ENCODE measurements around the gene CDY2A.
"Not testable (repeated sequence)": the region's sequence is repeated elsewhere in the genome, so short reads cannot be mapped to it uniquely, and the experiment has no call there.

CDY2A gene, protein sequence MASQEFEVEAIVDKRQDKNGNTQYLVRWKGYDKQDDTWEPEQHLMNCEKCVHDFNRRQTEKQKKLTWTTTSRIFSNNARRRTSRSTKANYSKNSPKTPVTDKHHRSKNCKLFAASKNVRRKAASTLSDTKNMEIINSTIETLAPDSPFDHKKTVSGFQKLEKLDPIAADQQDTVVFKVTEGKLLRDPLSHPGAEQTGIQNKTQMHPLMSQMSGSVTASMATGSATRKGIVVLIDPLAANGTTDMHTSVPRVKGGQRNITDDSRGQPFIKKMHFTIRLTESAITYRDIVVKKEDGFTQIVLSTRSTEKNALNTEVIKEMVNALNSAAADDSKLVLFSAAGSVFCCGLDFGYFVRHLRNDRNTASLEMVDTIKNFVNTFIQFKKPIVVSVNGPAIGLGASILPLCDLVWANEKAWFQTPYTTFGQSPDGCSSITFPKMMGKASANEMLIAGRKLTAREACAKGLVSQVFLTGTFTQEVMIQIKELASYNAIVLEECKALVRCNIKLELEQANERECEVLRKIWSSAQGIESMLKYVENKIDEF

DNA sequence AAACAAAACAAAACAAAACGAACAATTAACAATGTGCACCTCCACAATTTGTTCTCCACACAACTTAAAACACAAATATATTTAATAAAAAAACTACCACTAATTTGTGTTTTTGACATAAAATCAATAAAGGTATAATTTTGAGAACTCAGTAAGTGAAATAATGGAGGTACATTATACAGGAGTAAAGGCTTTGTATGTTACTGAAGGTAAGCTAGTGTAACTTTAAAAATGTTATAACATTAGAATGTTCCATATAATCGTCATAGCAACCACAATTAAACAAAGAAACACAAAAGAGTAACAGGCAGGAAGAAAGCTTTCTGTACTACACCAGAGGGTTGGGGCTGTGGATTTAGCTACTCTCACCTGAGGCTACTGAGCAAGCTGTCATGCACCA, at the start of gene CDY2A:
TSS of gene CDY2A (plus strand) at position 301 of the 400 bp plus-strand sequence. CDS start 328 bp downstream, outside the sequence.
- not testable (repeated sequence) for H3K4me3 ChIP-seq (ENCODE audit: low read depth, low read length); DNase-seq (ENCODE audit: low read depth)

DNA sequence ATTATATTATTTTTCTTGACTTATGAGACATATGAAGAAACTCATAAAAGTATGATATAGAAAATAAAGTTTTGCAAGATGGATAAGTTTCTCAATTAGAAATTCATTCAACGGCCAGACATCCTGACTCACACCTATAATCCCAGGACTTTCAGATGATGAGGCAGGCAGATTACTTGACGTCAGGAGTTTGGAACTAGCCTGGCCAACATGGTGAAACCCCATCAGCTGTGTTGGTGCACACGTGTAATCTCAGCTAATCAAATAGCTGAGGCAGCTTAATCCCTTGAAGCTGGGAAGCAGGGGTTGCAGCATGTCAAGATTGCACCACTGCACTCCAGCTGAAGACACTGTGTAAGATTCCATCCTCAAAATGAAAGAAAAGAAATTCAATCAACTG, 28.0 kb upstream of the CDY2A start:
- not testable (repeated sequence) for DNase-seq (ENCODE audit: low read depth)

DNA sequence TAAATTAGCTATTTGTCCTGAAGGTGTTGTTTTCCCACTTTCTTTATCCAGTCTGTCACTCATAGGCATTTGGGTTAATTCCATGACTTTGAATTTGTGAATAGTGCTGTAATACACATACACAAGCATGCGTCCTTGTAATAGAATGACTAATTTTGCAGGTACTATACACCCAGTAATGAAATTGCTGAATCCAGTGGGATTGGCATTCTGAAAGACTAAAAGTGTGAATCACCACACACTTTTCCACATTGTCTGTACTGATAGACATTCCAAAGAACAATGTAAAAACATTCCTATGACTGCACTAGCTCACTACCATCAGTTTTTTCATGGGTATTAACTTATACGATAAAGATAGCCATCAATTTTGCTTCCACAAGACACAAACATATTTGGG, 27.3 kb upstream of the CDY2A start:
- DNase-seq (ENCODE audit: low read depth); H3K4me3 ChIP-seq (ENCODE audit: low read depth, low read length): not testable (repeated sequence)

More for the DNA sequence above, 28.0 kb upstream of the CDY2A start:
- H3K4me3 ChIP-seq (ENCODE audit: low read depth, low read length) = not testable (repeated sequence)

DNA sequence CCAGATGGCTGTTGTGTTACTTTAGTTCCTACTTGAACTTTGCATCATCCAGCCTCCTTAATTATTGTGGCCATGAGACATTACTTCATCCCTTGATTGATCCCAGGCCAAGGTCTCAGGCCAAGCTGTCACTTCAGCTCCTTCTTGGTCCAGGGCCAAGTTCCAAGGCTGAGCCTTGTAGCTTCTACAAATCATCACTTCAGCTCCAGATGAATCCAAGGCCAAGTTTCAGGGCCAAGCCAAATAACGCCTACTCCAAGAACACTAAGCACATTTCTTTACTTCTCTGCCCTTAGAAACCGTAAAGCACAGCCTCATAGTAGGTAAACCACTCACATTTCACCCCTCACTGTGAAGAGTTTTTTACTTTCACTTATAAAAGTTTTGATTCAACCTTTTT, 1.7 kb upstream of the CDY2A start:
- not testable (repeated sequence) for DNase-seq (ENCODE audit: low read depth); H3K4me3 ChIP-seq (ENCODE audit: low read depth, low read length)

DNA sequence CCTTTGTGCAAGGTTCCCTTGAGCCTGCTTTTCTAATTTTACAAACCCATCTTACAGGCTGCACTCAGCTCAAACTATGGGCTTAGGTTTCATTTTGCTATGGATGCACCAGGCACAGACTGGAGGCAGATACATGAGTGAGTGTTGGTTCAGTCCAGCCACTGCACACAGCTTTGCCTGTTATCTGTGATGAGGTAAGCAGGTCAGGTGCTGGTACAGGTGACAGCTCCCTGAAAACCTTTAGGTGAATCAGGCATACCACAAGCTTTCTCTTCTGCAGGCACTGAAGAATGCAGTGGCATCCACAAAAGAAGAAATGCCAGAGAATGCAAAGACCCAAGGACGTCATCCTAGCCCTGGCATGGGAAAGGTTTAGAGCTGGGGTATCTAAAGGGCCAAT, 3.3 kb downstream of the CDY2A start:
- DNase-seq (ENCODE audit: low read depth); H3K4me3 ChIP-seq (ENCODE audit: low read depth, low read length): not testable (repeated sequence)

DNA sequence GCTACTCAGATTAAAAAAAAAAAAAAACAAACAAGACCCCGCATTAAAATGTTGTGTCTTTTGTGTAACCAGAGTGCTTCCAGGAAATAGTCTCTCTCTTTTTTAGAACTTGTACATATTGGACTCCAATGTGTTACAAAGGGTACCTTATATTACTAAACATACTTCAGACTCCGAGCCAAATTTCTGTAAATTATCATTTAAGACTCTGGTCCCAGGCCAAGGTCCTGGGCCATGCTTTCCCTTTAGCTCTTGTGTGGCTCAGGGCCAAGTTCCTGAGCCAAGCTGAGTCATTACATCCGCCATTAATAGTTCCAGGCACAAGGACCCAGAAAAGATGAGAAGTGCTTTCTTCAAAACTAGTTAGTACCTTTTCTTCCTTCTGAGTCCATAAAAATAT, 4.6 kb downstream of the CDY2A start:
- not testable (repeated sequence) for DNase-seq (ENCODE audit: low read depth); H3K4me3 ChIP-seq (ENCODE audit: low read depth, low read length)

DNA sequence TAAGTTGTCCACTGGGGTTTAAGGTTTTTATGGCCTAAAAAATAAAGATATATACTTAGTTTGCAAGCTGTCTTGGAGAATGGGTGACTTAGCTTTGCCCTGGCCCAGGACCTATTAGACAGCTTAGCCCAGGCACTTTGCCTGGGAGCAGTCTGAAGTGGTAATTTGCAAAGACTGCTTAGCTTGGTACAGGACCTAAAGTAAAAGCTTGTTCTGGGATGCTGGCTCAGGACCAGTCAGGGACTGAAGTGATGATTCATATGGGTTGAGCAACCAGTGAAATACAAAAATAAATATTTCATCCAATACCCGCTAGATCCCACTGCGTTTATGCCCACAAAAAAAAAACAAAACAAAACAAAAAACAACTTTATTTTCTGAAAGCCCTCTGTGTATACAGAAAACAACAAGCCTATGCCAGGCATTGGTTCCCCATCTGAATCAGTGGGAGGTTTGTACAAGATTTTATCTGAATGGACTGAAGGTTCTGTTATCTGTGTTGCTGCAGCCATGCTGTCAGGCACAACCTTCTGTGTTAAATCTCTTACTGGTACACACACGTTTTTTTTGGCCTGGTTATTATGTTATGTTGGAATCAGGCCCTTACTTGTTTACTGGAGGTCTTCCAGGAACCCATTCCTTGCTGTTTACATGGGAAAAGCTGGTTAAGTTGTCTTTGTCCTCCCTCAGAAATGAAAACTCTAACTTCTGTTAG, 8.7 kb downstream of the CDY2A start:
- DNase-seq (ENCODE audit: low read depth); H3K4me3 ChIP-seq (ENCODE audit: low read depth, low read length): not testable (repeated sequence)

DNA sequence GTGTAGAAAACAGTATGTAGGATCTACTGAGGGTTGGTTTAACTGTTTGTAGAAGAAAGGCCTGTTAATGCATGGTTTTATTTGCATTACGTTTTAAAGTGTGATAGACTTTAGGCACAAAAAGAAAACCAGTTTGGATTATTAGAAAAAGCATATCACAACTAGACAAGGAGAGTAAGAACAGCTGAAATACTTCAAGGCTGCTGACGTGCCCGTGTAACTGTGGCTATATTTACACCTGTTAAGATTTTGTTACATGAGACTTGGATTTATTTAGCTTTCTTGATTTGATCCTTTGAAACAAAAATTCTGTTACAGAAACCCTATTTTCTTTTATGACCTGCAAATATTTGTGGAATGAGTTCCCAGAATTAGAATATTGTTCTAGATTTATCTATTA, 9.3 kb downstream of the CDY2A start:
- H3K4me3 ChIP-seq (ENCODE audit: low read depth, low read length); DNase-seq (ENCODE audit: low read depth): not testable (repeated sequence)

DNA sequence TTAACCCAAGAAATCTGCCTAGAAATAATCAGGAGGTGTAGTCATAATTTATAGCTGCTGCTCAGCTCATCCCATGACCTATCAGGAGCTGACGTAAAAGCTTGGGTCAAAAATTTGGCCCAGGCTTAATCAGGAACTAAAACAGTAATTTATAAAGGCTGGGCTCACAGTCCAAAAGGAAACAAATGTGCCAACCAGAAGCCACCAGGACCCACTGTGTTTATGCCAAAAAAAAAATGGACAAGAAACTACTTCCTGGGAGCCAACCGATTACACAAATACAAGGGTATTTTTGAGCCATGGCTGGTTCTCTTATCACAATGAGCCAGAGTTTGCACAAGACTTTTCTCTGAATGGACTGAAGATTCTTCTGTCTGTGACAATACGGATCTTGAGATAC, 19.4 kb downstream of the CDY2A start:
- DNase-seq (ENCODE audit: low read depth); H3K4me3 ChIP-seq (ENCODE audit: low read depth, low read length): not testable (repeated sequence)

DNA sequence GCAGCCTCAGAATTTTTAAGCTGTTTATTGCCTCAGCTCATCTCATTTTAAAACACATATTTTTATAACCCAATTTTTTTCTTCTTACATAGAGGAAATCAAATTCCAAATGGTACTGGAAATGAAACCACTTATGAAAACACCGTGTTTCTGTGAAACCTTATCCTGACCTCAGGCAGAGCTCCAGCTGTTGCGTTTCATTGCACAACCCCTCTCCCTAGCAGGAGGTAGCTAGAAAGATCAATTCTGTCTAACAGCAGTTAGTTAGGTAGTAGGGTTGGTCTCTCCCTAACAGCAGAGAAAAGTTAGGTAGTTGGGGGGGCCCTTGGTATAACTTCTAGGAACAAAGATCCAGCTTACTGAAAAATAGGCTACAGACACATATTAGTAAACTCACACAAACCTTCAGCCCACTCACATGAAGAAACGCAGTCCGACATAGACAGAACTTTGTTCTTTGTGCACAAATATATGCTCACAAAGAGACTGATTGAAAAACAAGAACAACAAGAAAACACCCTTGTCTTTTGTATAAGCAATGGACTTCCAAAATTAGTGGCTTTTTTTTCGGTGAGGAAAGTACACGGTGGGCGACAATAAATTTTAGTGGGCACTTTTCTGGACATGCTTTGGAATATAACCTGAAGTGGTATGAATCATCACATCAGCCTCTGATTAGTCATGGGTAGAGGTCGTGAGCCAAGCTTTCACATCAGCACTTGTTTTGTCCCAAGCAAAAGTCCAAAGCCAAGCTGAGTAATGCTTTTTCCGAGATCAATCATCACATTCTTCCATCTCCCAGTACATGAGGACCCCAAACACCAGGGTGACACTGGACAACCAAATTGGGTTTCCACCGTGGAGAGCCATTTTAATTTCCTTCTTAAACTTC, 22.8 kb downstream of the CDY2A start:
- not testable (repeated sequence) for H3K4me3 ChIP-seq (ENCODE audit: low read depth, low read length); DNase-seq (ENCODE audit: low read depth)

DNA sequence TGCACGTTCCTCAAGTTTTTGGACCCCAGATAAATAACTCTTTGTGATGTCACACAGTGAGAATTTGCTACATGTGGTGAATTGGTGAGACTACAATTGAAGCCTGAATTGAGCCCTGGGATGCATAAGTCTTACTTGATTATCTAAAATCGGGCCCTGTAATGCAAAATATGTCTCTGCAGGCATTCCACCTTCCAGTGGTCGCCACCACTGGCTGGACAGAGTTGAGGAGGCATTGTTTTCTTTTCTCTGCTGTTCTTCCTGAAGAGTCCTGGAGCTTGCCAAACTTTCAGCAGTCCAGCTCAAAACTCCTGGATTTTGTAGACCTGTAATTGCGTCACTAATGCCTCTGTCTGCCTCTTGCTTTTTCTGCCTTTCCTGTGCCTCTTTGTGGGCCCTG, 23.5 kb downstream of the CDY2A start:
- not testable (repeated sequence) for H3K4me3 ChIP-seq (ENCODE audit: low read depth, low read length); DNase-seq (ENCODE audit: low read depth)

DNA sequence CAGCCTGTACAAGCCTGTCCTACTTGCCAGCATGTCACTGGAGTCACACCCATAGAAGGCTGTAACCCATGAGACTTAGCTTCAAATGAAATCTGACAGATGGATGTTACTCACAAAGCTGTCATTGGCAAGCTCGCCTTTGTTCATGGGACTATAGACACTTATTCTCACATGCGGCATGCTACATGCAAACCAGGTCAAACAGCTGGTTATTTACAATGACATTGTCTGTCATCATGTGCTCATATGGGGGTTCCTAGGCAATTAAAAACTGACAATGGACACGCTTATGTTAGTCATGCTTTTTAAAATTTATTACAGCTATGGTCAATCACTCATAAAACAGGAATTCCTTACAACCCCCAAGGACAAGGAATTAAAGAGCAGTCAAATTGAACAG, 30.9 kb downstream of the CDY2A start:
- not testable (repeated sequence) for DNase-seq (ENCODE audit: low read depth); H3K4me3 ChIP-seq (ENCODE audit: low read depth, low read length)

DNA sequence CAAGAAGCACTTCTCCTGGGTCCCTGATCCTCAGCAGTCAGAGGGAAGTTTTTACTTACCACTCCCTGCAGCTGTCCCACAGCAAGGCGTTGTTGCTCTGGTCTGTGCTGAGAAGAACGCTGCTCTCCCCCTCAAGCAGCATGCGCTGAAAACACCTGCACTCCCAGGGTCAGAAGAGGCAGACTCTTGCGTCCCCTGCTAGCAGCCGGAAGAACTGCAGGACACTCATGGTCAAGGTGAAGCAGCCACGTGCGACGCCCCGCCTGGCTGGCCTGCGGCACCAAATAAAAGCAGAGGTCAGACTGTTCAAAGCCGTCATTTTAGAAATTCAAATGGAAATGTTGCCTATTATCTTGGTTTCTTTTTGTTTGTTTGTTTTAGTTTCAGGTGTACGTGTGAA, 47.9 kb downstream of the CDY2A start:
- not testable (repeated sequence) for H3K4me3 ChIP-seq (ENCODE audit: low read depth, low read length); DNase-seq (ENCODE audit: low read depth)

Data from NB4 (cell line).